ENCODE results near the gene DISP2.

GRCh38 chr15:40310993-40311392, 47.0 kb upstream of the DISP2 start:
- TF ChIP-seq IKZF3 (tag by site-specific recombination; IDR thresholded peaks at IDR 0.05) (no peak), HOXA7 (CRISPR knock-in tag; IDR thresholded peaks at IDR 0.05; ENCODE audit: borderline replicate concordance) (no peak), CTCF (tag by site-specific recombination; IDR thresholded peaks at IDR 0.05) (no peak), ZNF324 (tag by site-specific recombination; IDR thresholded peaks at IDR 0.05) (no peak), HIC1 (tag by site-specific recombination; IDR thresholded peaks at IDR 0.05) (no peak), ZBTB11 (tag by site-specific recombination; conservative IDR thresholded peaks at IDR 0.05; ENCODE audit: low read depth) (no peak), ZNF10 (tag by site-specific recombination; IDR thresholded peaks at IDR 0.05) (no peak), ZNF514 (tag by site-specific recombination; IDR thresholded peaks at IDR 0.05) (no peak)

Measured in HEK293 (cell line).